Testis (tissue), 2 donors: ENCODE measurements around the gene CARM1.

Experiments
- POLR2A ChIP-seq: fragments of 450-650 bp; IDR thresholded peaks from one replicate; pipeline ENCODE4 v1.6.1; 2017; ENCODE audit warnings: antibody characterized with exemption, mild to moderate bottlenecking, moderate library complexity
- TF ChIP-seq, protein P1 (sequence below), 3 experiments: fragments of 450-650 bp in 2 of 3; fragments of 200-600 bp in 1 of 3; sonication (generic) in 1 of 3; IDR thresholded peaks; one replicate each; pipeline ENCODE4 v1.5.1; 2016 to 2019; ENCODE audit warnings: antibody characterized with exemption in 3 of 3, mild to moderate bottlenecking in 2 of 3, moderate library complexity in 1 of 3

GRCh38 chr19:10962863-10963262 lies 91.5 kb downstream of the CARM1 start:
- TF ChIP-seq POLR2A: no peak
- TF ChIP-seq, protein P1, sequence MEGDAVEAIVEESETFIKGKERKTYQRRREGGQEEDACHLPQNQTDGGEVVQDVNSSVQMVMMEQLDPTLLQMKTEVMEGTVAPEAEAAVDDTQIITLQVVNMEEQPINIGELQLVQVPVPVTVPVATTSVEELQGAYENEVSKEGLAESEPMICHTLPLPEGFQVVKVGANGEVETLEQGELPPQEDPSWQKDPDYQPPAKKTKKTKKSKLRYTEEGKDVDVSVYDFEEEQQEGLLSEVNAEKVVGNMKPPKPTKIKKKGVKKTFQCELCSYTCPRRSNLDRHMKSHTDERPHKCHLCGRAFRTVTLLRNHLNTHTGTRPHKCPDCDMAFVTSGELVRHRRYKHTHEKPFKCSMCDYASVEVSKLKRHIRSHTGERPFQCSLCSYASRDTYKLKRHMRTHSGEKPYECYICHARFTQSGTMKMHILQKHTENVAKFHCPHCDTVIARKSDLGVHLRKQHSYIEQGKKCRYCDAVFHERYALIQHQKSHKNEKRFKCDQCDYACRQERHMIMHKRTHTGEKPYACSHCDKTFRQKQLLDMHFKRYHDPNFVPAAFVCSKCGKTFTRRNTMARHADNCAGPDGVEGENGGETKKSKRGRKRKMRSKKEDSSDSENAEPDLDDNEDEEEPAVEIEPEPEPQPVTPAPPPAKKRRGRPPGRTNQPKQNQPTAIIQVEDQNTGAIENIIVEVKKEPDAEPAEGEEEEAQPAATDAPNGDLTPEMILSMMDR (IDR thresholded peaks at IDR 0.05): no peak
